Limb (tissue), 2 donors: Measurements from ENCODE around the gene MRPL53.
"Not testable (repeated sequence)": the region's sequence is repeated elsewhere in the genome, so short reads cannot be mapped to it uniquely, and the experiment has no call there.

Experiments
- DNase-seq, 2 donors: peaks; one replicate each; pipeline ENCODE4 v3.0.0-alpha.2; 2016; ENCODE audit errors: extremely low spot score in 2 of 2

MRPL53 gene

DNA sequence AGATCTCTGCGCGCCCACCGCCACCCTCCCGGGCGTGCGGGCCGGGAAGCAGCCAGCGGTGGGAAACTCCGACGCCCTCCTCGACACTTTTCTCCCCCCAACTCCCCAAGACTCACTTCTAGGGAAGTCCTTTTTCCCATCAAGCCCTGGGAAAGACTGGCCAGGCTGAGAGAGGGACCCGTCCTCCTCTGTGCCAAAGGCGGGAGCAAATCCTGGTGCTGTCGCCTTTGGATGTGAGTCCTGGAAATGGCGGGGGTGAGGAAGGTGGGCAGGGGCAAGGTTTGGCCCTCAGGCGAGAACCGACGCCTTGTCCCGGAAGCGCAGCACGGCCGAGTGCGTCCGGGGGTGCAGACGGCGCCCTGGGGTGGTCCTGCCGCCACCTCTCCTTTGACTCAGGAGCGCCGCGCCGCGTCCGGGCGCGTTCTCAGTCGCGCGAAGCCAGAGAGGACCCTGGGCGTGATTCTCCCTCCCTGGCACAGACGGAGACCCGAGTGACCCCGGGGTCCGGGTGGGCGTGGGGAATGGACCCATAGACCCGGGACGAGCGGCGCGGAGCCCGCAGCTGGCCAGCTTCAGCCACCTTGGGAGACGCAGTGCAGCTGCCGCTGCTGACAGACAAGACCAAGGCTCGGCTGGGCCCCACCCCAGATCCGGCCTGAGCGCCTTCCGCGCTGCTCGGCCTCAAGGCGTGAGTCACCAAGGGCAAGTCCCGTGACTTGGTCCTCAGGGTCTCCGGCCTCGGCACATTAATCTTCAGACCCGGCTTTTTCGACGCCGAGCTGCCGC is 30.4 kb upstream of the MRPL53 start:
- peak in 1 of 2 donors; percentile 68 for DNase-seq

DNA sequence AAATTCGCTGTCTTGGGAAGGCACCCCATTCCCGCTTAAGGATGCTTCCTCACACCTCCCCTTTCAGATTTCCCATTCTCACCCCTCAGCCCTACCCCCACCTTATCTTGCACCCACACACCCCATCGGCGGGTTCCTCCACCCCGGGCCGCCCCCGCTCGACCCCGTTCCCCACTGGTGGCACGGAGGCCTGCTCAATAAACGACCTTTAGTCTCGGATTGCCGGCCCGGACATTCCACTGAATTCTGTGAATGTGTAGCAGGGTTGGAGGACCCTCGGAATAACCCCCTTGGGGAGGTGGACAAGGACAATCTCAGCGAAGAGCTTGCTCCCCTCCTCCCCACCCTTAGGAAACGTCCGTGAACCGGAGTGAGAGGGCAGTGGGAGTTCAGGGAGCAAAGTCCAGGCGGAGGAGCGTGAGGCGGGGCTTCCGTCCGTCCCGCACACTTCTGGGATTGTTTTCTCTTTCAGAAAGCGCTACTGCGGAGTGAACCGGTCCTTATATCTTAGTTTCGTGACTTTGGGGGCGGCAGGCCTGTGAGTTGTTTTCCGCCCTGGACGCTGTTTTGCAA is 29.8 kb upstream of the MRPL53 start:
- no peak for DNase-seq

DNA sequence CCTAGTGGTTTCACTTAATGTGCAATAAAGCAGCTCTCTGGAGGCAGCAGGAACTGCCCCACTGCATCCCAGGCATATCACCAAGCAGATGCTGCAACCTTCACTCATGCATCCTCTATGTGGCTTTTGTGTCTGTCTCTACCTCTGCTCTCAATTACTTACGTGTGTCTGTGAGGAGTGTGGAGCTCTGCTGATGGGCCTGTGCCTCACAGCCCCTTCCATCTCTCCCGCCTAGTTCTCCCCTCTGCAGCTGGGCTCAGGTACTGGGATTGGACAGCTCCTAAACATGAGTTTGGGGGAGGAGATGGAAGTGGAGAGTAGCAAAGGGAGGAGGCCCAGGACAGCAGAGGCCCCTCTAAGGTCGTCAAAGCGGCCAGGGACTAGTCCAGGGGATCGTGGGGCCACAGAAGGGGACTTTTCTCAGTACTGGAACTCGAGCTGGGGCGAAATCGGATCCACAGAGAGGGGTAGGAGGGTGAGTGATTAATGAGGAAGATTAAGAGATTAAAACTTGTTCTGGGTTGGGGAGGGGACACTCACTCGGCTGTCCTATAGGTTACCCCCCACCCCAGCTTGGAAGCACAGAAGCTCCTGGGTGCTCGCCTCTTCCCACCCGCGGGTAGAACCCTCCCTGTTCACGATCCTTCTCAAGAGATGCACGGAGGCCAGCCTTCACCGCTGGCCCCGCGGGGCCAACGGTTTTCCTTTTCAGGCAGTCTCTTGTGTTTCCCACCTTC is 29.0 kb upstream of the MRPL53 start:
- DNase-seq, result peak in 1 of 2 donors; percentile 38

DNA sequence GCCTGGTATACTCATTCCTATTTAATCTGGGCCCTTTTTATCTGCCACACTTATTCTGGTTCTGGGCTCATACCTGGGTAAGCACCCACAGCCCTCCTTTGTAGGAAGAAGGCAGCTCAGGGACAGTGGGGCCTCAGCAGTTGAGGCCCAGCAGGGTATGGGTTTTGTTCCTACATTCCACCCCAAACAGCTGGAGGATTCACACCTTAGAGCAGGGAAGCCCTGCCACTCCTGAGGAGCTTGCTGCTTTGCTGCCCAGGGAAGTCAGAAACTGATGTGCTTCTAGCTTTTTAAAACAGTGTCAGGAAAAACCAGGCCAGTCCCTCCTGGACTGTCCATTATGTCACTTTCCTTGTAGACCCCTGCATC is 28.1 kb upstream of the MRPL53 start:
- DNase-seq, result no peak

DNA sequence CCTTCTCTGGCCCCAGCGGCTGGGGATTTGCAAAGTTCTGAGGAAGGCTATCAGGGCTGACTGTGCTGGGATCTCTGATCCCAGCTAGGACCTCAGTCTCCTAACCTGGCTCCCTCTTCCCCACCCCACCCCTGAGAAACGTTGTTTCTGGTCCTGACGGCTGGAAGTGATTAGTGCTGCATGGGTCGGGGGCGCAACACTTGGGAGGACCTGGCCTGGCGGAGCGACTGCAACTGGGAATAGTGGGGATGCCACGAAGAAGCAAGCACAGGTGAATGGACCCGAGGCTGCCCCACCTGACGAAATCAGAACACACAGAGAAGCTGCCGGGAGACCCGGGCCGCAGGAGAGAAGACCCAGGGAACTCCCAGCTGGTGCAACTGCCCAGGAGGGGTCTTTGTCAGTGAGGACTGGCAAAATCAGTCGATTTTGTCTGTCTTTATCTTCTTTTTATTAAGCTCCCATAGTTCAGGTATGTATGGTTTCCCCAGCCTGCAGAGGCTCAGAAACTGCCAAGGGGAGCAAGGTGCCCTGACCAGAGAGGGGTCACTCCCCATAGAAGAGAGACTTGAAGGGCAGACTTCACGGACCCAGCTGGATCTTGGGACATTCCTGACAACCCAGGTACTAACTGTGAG is 27.6 kb upstream of the MRPL53 start:
- no peak for DNase-seq

DNA sequence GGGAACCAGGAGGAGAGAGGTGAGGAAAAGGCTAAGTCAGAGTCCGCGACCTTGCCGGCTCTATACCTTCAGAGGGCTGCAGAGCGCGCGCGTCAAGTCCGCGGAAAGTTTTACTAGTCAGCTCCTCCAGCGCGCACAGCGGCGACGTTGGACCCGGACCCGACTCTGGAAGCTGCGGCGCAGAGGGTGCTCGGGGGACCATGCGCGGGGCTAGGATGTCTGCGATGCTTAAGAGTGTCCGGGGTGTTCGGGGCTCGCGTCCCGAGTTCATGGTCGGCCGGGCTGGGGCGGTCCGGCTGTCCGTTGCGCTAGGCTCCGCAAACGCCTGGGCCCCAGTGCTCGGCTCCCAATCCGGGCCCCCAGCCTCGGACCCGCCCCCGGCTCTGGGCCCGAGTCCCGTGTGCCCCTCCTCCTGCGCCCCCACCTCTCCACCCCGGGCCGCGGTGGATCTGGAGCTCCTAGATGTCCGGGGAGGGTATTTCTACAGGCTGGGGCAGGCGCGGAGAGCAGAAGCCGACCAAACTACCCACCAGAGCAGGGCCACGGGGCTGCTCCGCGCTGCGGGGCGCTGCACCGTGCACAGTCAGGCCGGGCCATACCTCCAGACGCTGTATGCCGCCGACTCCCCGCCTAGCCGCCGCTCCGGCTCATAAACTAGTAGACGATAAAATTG is 26.9 kb upstream of the MRPL53 start, which contains the start of gene LBX2:
LBX2 (minus strand) TSS at position 337 of the 673 bp plus-strand sequence; CDS start at position 271, 66 bp downstream.
- DNase-seq, result peak in 1 of 2 donors; percentile 56

DNA sequence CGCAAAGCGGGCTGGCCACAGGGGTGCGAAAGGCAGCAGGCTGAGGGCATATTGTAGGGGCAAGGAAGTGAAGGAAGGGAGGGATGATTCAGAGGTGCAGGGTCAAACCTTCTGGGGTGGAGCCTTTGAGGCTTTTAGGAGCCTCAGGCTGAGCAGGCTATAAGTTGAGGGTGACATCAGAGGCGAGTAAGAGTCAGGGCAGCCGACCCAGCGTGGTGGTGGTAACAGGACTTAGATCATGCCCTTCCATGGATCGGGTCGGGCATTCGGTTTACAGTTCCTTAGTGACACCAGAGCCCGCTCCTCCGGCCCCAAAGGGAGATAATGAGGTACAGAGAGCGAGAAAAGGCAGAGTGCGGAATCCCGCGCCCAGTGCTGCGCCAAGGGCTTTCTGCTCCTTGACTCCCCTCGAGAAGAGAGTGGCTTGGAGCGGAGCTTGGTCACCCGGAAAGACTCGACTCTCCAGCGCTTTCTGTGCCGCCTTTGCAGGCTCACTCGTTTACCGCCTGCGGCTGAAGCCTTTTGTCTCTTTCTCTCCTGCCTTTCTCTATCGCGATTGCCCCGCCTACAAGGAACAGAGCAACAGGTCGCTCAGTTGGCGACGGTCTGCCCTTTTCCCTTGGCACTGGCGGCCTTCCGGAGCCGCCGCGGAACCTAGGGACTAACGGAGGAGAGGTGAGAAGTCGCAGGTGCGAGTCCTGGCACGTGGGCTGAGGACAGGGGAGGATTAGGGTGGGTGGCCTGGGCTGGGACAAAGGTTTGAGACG is 26.2 kb upstream of the MRPL53 start:
- peak in 1 of 2 donors; percentile 40 for DNase-seq

DNA sequence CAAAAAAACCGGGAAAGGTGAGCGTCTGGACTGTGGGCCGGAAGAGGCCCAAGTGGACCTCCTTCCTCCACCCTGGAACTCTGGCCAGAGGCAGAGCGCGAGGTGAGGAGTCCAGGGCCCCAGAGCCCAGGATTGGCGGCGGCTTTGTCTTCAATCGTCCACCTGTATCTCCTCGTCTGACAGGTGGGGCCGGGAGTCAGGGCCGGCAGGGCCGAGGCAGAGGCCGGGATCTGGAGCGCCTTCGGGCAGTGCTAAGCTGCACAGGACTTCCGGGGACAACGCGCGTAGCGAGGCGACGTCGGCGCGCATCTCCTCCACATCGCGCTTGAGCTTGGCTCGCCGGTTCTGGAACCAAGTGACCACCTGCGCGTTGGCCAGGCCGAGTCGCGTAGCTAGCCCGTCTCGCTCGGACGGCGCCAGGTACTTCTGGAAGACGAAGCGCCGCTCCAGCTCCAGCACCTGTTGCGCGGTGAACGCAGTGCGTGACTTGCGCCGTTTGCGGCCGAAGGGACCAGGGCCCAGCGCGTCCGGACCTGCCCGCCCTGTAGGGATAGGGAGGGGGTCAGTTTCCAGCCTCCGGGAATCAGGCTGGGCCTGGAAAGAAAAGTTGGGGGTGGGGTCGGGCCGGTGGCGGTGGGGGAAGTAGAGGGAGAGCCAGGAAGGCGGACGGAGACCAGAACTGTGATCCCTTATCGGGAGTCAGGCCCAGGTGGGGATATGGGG is 25.5 kb upstream of the MRPL53 start:
- DNase-seq, result peak in 1 of 2 donors; percentile 38

DNA sequence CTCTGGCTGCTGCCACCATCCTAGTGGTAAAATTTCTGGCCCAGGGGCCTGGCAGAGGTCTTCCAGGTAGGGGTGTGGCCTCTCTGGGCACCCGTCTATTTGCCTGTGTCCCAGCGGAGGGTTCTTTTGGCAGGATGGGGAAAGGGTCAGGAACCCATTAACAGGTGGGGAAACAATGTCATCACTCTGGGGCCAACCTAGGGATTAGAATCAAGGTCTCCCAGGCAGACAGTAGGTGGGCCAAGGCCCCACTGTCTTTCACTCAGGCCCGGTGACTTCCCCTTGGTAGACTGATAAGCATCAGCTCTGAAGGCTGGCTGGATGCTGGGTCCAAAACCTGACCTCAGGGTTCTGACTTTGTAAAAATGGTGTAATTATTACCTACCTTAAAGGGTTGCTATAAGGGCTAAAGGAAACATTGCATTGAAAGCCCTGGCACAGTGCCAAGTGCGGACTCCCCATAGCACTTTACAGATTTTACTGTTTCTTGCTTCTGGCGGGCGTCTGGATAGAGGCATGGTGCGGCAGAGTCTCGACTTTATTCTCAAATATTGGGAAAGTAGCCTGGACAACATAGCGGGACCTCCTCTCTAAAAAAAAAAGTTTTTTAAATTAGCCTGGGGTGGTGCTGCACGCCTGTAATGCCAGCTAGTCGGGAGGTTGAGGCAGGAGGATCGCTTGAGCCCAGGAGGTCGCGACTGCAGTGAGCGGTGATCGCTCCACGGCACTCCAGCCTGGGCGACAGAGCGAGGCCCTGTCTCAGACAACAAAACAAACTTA is 24.7 kb upstream of the MRPL53 start:
- no peak for DNase-seq

DNA sequence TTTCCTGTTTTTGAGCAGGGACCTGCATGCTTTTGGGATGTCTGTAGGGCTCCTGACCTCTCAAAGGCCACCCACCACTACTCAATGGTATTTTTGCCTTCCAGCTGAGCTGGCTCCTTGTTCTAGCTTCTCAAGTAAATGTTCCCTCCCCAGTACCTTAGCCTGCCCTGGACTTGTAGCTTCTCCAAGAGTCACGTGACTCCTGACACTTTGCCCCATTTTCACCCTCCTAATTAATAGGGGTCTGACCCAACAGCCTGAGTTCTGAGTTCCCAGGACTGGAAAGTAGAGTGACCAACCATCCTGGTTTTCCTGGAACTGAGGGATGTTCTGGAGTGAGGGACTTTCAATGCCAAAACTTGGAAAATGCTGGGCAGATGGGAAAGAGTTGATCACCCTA is 23.0 kb upstream of the MRPL53 start:
- DNase-seq, result no peak

DNA sequence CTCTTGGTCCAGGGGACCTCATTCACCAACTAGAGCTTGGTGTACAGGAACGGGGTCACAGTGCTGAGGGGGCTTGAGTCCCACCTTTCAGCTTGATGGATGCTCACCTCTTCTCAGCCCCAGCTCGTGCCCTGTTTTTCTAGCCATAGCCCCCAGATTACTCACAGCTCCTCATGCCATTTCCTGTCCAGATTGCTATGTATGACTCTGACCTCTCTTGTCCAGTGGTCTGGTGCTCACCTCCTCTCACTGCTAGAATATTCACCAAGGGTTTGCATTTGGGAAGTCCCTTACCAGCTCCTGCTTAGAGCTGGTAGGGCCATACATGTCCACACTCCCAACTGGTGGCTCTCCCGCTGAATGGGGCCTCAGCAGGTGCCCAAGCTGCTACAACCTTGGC is 21.1 kb upstream of the MRPL53 start:
- no peak for DNase-seq

DNA sequence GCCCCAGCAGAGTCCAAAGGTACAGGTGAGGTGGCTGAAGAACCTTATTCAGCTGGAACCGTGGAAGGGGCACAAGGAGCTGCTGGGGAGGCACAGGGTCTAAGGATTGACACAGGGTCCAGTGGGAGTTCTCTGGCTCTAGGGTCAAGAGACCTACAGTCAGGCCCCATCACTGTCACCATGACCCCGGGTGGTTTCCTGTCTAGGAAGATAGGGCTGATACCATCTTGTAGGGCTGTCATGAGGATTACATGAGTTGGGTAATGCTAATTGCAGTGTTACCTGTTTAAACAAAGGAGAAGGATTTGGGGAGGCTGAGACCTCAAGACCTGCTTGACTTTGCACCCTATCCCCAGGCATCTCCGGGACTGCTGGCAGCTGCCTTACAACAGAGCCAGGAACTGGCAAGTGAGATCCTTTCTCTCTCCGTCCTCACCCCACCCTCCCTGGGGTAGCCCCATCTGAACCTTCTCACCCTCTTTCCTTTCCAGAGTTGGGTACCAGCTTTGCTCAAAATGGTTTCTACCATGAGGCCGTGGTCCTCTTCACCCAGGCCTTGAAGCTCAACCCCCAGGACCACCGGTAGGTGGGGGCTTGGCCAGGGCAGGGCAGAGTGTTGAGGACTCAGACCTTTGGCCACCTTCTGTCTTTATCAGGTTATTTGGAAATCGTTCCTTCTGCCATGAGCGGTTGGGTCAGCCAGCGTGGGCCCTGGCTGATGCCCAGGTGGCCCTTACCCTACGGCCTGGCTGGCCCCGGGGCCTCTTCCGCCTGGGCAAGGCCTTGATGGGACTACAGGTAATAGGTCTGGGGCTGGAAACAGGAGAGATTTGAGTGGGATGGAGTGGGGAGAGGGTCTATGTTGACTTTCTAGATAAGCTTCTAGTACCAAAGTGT is 19.4 kb upstream of the MRPL53 start:
- DNase-seq, result no peak

DNA sequence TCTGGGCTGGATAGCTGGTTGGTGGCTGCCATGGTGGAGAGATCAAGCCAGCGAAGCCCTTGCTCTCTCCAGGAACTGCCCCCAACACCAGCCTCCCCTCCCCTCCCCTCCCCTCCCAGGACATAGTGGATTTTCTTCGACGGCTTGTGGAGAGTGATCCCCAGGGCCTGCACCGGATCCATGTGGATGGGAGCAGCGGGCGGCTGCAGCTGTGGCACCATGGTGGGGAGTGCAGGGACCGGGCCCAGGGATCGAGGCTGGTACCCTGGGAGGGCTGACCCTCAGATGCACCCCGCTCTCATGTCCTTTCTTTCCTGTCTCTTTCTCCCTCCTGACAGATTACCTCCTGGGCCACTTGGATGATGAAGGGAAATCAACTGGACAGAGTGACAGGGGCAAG is 17.4 kb upstream of the MRPL53 start:
- no peak for DNase-seq

DNA sequence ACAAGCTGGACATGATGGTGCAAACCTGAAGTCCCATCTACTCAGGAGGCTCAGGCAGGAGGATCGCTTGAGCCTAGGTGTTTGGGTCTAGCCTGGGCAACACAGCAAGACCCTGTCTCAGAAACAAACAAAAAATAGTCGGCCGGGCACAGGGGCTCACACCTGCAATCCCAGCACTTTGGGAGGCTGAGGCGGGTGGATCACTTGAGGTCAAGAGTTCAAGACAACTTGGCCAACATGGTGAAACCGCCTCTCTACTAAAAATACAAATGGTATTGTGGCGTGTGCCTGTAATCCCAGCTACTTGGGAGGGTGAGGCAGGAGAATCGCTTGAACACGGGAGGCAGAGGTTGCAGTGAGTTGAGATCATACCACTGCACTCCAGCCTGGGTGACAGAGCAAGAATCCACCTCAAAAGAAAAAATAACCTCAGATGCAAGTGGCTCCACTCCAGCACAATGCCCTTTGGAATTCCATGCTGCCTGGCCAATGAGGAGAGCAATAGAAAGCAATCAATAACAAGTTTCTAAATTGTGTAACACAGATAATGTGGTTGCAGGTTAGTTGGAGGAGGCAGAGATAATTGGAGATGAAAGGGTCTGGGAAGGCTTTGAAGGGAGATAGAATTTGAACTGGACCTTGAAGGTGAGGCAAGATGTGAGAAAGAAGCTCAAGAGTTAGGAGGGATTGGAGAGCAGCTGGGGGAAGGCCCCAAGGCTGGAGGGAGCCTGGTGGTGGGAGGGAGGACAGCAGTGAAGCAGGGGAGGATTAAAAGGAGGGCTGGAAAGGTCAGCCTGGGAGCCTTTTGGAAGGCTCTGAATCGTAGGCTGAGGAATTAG is 16.4 kb upstream of the MRPL53 start:
- no peak for DNase-seq

DNA sequence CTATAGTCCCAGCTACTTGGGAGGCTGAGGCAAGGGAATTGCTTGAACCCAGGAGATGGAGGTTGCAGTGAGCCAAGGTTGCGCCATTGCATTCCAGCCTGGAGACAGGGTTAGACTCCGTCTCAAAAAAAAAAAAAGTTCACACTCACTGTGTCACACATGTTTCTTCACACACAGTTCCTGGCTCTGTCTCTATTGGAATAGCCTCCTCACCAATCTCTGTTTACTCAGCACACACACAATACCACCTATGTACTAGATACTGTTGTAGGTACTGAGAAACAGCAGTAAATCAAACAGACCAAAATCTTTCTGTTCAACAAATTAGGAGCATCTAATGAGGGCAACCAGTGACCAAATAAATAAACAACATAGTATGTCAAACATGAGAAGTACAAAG is 13.7 kb upstream of the MRPL53 start:
- no peak for DNase-seq

DNA sequence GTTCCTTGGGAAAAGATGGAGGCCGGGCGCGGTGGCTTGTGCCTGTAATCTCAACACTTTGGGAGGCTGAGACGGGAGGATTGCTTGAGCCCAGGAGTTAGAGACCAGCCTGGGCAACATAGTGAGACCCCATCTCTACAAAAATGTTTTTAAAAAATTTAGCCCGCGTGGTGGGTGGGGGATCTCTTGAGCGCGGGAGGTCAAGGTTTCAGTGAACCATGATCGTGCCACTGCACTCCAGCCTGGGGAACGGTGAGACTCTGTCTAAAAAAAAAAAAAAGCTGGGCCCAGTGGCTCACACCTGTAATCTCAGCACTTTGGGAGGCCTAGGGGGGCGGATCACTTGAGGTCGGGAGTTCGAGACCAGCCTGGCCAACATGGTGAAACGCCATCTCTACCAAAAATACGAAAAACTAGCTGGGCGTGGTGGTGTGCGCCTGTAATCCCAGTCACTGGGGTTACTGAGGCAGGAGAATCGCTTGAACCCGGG is 11.2 kb upstream of the MRPL53 start:
- DNase-seq, result not testable (repeated sequence)
